Omental fat pad (tissue), 4 donors: ENCODE results near the gene ZPR1. TPM values are rescaled to one million over a fixed set of nuclear protein-coding genes. Genes with fewer than 3 reads are reported as not detected.

Experiments used
- ATAC-seq: fragments of 150-250 bp; one replicate; pipeline ENCODE4 v1.9.1; 2016; ENCODE audit warnings: mild to moderate bottlenecking, moderate library complexity; ENCODE audit not compliant: low FRiP score
- DNase-seq: peaks from one replicate; pipeline ENCODE4 v3.0.0-alpha.2; 2019; ENCODE audit warnings: low spot score
- CTCF ChIP-seq, 3 donors: fragments of 450-650 bp; IDR thresholded peaks; one replicate each; pipeline ENCODE4 v1.5.1; 2016 to 2017; ENCODE audit warnings: antibody characterized with exemption in 3 of 3, mild to moderate bottlenecking in 3 of 3, moderate library complexity in 2 of 3
- total RNA-seq, 4 donors: library from RNA; depleted of rRNA; stranded (reverse); fragments of >200 nt; gene quantifications; one replicate each; pipeline ENCODE4 v1.1.0, GENCODE V29; 2016

Gene ZPR1
- total RNA-seq, 4 donors from 2014 or later = 23.5 to 83.9 (median 54.6) TPM

- no peak for TF ChIP-seq CTCF (IDR thresholded peaks at IDR 0.05)
- ATAC-seq = no peak
- DNase-seq = no peak
Measured at GRCh38 chr11:116797816-116798215, 10.0 kb upstream of the ZPR1 start.

- ATAC-seq = no peak
- no peak for TF ChIP-seq CTCF (IDR thresholded peaks at IDR 0.05)
- no peak for DNase-seq
Measured at GRCh38 chr11:116796548-116796947, 8.7 kb upstream of the ZPR1 start.

- ATAC-seq = no peak
- no peak for DNase-seq
- TF ChIP-seq CTCF (IDR thresholded peaks at IDR 0.05) = no peak
Measured at GRCh38 chr11:116794851-116795250, 7.0 kb upstream of the ZPR1 start.

GRCh38 chr11:116793772-116794097 is 5.9 kb upstream of the ZPR1 start:
- DNase-seq (no peak), ATAC-seq (no peak)
- no peak for TF ChIP-seq CTCF (IDR thresholded peaks at IDR 0.05)

- no peak for DNase-seq
- TF ChIP-seq CTCF (IDR thresholded peaks at IDR 0.05) = no peak
- no peak for ATAC-seq
Measured at GRCh38 chr11:116792869-116793771, 5.3 kb upstream of the ZPR1 start.

GRCh38 chr11:116792144-116792868 is 4.5 kb upstream of the ZPR1 start:
- ATAC-seq (no peak), DNase-seq (no peak)
- TF ChIP-seq CTCF (IDR thresholded peaks at IDR 0.05) = no peak

- TF ChIP-seq CTCF (IDR thresholded peaks at IDR 0.05) = no peak
- DNase-seq (no peak), ATAC-seq (no peak)
Measured at GRCh38 chr11:116791813-116792143, 4.0 kb upstream of the ZPR1 start, which contains the start of gene APOA5. TSS of gene APOA5 (minus strand) at chr11:116791879. CDS start at chr11:116791860, 19 bp downstream.
